ENCODE results near the gene NDUFB3. TPM values are rescaled to one million over a fixed set of nuclear protein-coding genes. Genes with fewer than 3 reads are reported as not detected.

Gene NDUFB3
- total and polyA plus RNA-seq, 4 experiments from 2014 or later = 48.7 to 298 (median 157) TPM

- Mint-ChIP-seq H3K4me1 (peaks cover 1 to 9% (median 4%) of the 10 kb centered on the region in 4 donors), H3K27me3 (no peaks in the 10 kb centered on the region), H3K9me3 (peaks cover 0 to 2% (median 0%) of the 10 kb centered on the region in 8 donors), H3K4me3 (no peak overlapping the region), H3K27ac (no peak overlapping the region), H3K36me3 (peaks cover 0 to 9% of the 10 kb centered on the region in 2 donors)
- no peaks in the 10 kb centered on the region for H3K9me3 ChIP-seq (ENCODE audit: control insufficient read depth in 1 of 2, low read length in 2 of 2)
- no peaks in the 10 kb centered on the region for H3K36me3 ChIP-seq (ENCODE audit: insufficient read depth, low read length)
- POLR2A ChIA-PET (ENCODE audit: partially characterized antibody) = interaction anchor here (0.9 to 1.6 kb wide), 3 partner anchors 9 to 39 kb away, joined by 3 to 10 read pairs (median 3); partner anchors contain the start of gene CFLAR
- intact Hi-C loops (cut with micrococcal nuclease) = no loop called here
- no peaks in the 10 kb centered on the region for H3K27me3 ChIP-seq (ENCODE audit: insufficient read depth, low read length)
- H3K4me1 ChIP-seq (ENCODE audit: insufficient read depth, low read length) = peaks cover 4% of the 10 kb centered on the region
- DNase-seq = no peak
- CTCF ChIA-PET (ENCODE audit: partially characterized antibody) = interaction anchor here (1.0 to 2.3 kb wide), 4 partner anchors 10 to 50 kb away, joined by 3 to 11 read pairs (median 4); no protein-coding TSS in a partner anchor
- H3K4me3 ChIP-seq (ENCODE audit: low read length in 2 of 2) = no peak overlapping the region
- no peak overlapping the region for H3K27ac ChIP-seq (ENCODE audit: low read depth, low read length)
Observed at GRCh38 chr2:201108341-201108740, 36.5 kb downstream of the NDUFB3 start.

DNA sequence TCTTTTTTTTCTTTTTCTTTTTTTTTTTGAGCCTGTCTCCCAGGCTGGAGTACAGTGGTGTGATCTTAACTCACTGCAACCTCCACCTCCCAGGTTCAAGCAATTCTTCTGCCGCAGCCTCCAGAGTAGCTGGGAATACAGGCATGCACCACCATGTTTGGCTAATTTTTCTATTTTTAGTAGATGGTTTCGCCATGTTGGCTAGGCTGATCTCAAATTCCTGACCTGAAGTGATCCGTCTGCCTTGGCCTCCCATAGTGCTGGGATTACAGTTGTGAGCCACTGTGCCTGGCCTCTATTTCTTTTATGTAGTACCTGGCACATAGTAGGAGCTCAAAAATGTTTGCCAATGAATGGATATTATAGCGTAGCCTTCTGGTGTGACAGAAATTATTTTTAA is 37.4 kb downstream of the NDUFB3 start:
- no peak for DNase-seq
- Histone ChIP-seq H3K4me1 (ENCODE audit: insufficient read depth, low read length) (peaks cover 10% of the 10 kb centered on the region), H3K9me3 (ENCODE audit: control insufficient read depth in 1 of 2, low read length in 2 of 2) (no peaks in the 10 kb centered on the region), H3K36me3 (ENCODE audit: insufficient read depth, low read length) (no peaks in the 10 kb centered on the region), H3K27ac (ENCODE audit: low read depth, low read length) (no peak overlapping the region), H3K27me3 (ENCODE audit: insufficient read depth, low read length) (no peaks in the 10 kb centered on the region), H3K4me3 (ENCODE audit: low read length in 2 of 2) (no peak overlapping the region)
- ChIA-PET POLR2A (ENCODE audit: partially characterized antibody) (no interaction called here), CTCF (ENCODE audit: partially characterized antibody) (interaction anchor here (1.8 to 2.3 kb wide), 2 partner anchors 9 to 40 kb away, joined by 4 to 11 read pairs; no protein-coding TSS in a partner anchor)
- Mint-ChIP-seq H3K27me3 (no peaks in the 10 kb centered on the region), H3K9me3 (peaks cover 0 to 2% (median 0%) of the 10 kb centered on the region in 8 donors), H3K4me3 (no peak overlapping the region), H3K4me1 (peaks cover 5 to 13% (median 9%) of the 10 kb centered on the region in 4 donors), H3K27ac (no peak overlapping the region), H3K36me3 (peaks cover 0 to 9% of the 10 kb centered on the region in 2 donors)
- intact Hi-C loops (cut with micrococcal nuclease) = no loop called here

DNA sequence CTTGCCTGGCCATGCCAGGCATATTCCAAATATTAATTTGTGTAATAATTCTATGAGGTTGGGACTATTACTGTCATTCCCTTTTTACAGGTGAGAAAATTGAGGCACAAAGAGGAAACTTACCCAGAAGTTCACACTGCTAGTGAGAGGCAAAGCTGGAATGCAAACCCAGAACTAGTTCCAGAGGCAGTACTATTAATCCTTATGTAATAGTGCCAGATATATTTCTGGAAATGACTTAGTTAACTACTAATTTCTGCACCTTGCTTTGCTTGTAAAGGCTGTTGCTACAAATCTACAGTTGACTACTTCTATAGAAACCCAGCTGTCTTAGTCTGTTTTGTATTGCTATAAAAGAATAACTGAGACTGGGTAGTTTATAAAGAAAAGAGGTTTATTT is 38.8 kb downstream of the NDUFB3 start:
- no peaks in the 10 kb centered on the region for H3K9me3 ChIP-seq (ENCODE audit: control insufficient read depth in 1 of 2, low read length in 2 of 2)
- no peak overlapping the region for H3K27ac ChIP-seq (ENCODE audit: low read depth, low read length)
- Mint-ChIP-seq H3K36me3 (peaks cover 2 to 9% of the 10 kb centered on the region in 2 donors), H3K27ac (no peak overlapping the region), H3K4me1 (peaks cover 15 to 26% (median 21%) of the 10 kb centered on the region in 4 donors), H3K4me3 (no peak overlapping the region), H3K9me3 (peaks cover 0 to 2% (median 0%) of the 10 kb centered on the region in 8 donors), H3K27me3 (no peaks in the 10 kb centered on the region)
- H3K27me3 ChIP-seq (ENCODE audit: insufficient read depth, low read length) = no peaks in the 10 kb centered on the region
- no peak overlapping the region for H3K4me3 ChIP-seq (ENCODE audit: low read length in 2 of 2)
- no peak for DNase-seq
- ChIA-PET CTCF (ENCODE audit: partially characterized antibody) (no interaction called here), POLR2A (ENCODE audit: partially characterized antibody) (interaction anchor here (0.8 to 2.0 kb wide), 2 partner anchors 12 to 19 kb away, joined by 3 to 5 read pairs; no protein-coding TSS in a partner anchor)
- no peaks in the 10 kb centered on the region for H3K36me3 ChIP-seq (ENCODE audit: insufficient read depth, low read length)
- intact Hi-C loops (cut with micrococcal nuclease) = no loop called here
- peaks cover 25% of the 10 kb centered on the region for H3K4me1 ChIP-seq (ENCODE audit: insufficient read depth, low read length)

DNA sequence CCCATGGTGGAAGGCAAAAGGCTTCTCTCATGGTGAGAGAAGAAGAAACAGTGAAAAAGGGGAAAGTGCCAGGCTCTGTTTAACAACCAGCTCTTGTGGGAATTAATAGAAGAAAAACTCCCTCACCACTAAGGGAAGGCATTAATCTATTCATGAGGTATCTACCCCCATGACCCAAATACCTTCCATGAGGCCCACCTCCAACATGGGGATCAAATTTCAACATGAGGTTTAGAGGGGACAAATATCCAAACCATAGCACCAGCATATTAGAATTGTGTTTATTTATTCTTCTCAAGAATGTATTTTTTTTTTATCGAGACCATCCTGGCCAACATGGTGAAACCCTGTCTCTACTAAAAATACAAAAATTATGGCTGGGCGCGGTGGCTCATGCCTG is 39.3 kb downstream of the NDUFB3 start:
- Mint-ChIP-seq H3K9me3 (peaks cover 0 to 2% (median 0%) of the 10 kb centered on the region in 8 donors), H3K4me1 (peaks cover 15 to 31% (median 22%) of the 10 kb centered on the region in 4 donors), H3K27me3 (no peaks in the 10 kb centered on the region), H3K36me3 (peaks cover 4 to 6% of the 10 kb centered on the region in 2 donors), H3K27ac (peak overlapping the region in 1 of 7 donors; percentile 17), H3K4me3 (no peak overlapping the region)
- no peak overlapping the region for H3K27ac ChIP-seq (ENCODE audit: low read depth, low read length)
- POLR2A ChIA-PET (ENCODE audit: partially characterized antibody) = interaction anchor here (0.8 to 2.0 kb wide), 2 partner anchors 11 to 19 kb away, joined by 3 to 5 read pairs; no protein-coding TSS in a partner anchor
- peaks cover 26% of the 10 kb centered on the region for H3K4me1 ChIP-seq (ENCODE audit: insufficient read depth, low read length)
- H3K27me3 ChIP-seq (ENCODE audit: insufficient read depth, low read length) = no peaks in the 10 kb centered on the region
- intact Hi-C loops (cut with micrococcal nuclease) = no loop called here
- H3K36me3 ChIP-seq (ENCODE audit: insufficient read depth, low read length) = no peaks in the 10 kb centered on the region
- CTCF ChIA-PET (ENCODE audit: partially characterized antibody) = interaction anchor here (1.1 kb wide), 1 partner anchor 47 kb away, joined by 4 read pairs; no protein-coding TSS in a partner anchor
- no peaks in the 10 kb centered on the region for H3K9me3 ChIP-seq (ENCODE audit: control insufficient read depth in 1 of 2, low read length in 2 of 2)
- no peak overlapping the region for H3K4me3 ChIP-seq (ENCODE audit: low read length in 2 of 2)
- DNase-seq = no peak

DNA sequence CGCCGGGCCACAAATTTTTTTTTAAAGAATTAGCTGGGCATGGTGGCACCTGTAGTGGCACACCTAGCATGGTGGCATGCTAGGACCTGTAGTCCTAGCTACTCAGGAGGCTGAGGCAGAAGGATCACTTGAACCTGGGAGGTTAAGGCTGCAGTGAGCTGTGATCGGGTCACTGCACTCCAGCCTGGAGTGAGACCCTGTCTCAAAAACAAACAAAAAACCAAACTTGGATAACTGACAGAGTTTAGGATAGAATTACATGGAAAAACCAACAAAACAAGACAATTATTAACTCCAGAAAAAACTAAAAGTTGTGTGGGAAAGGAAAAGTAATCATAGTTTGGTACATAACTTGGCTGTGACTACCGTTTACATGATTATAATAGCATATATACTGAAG is 42.5 kb downstream of the NDUFB3 start:
- H3K9me3 Mint-ChIP-seq = peaks cover 0 to 2% (median 0%) of the 10 kb centered on the region in 8 donors
- H3K4me3 Mint-ChIP-seq = peak overlapping the region in 7 of 8 donors; percentile 91 to 100 (median 99)
- peaks cover 31% of the 10 kb centered on the region for H3K4me1 ChIP-seq (ENCODE audit: insufficient read depth, low read length)
- H3K9me3 ChIP-seq (ENCODE audit: control insufficient read depth in 1 of 2, low read length in 2 of 2) = no peaks in the 10 kb centered on the region
- peaks cover 15 to 58% (median 26%) of the 10 kb centered on the region in 4 donors for H3K4me1 Mint-ChIP-seq
- POLR2A ChIA-PET (ENCODE audit: partially characterized antibody) = interaction anchor here (0.6 to 6.1 kb wide), 9 partner anchors 33 to 260 kb away, joined by 3 to 127 read pairs (median 61); partner anchors contain the start of genes CASP8, CLK1, HYCC2 and NDUFB3
- CTCF ChIA-PET (ENCODE audit: partially characterized antibody) = interaction anchor here (1.0 to 6.4 kb wide), 6 partner anchors 21 to 118 kb away, joined by 3 to 107 read pairs (median 28); partner anchors contain the start of genes HYCC2 and NDUFB3
- peaks cover 6 to 26% of the 10 kb centered on the region in 2 donors for H3K36me3 Mint-ChIP-seq
- H3K36me3 ChIP-seq (ENCODE audit: insufficient read depth, low read length) = no peaks in the 10 kb centered on the region
- intact Hi-C loops (cut with micrococcal nuclease) = no loop called here
- no peak overlapping the region for H3K27ac ChIP-seq (ENCODE audit: low read depth, low read length)
- H3K27ac Mint-ChIP-seq = peak overlapping the region; percentile 75 to 100 (median 98)
- peaks cover 0 to 2% of the 10 kb centered on the region in 2 donors for H3K27me3 Mint-ChIP-seq
- H3K4me3 ChIP-seq (ENCODE audit: low read length in 2 of 2) = no peak overlapping the region
- no peak for DNase-seq
- no peaks in the 10 kb centered on the region for H3K27me3 ChIP-seq (ENCODE audit: insufficient read depth, low read length)

- Mint-ChIP-seq H3K4me3 (peak overlapping the region; percentile 91 to 100 (median 100)), H3K36me3 (peaks cover 9 to 29% of the 10 kb centered on the region in 2 donors), H3K27me3 (peaks cover 0 to 2% of the 10 kb centered on the region in 2 donors), H3K27ac (peak overlapping the region; percentile 75 to 100 (median 99)), H3K9me3 (peaks cover 0 to 2% (median 0%) of the 10 kb centered on the region in 8 donors), H3K4me1 (peaks cover 15 to 61% (median 26%) of the 10 kb centered on the region in 4 donors)
- Histone ChIP-seq H3K36me3 (ENCODE audit: insufficient read depth, low read length) (no peaks in the 10 kb centered on the region), H3K27ac (ENCODE audit: low read depth, low read length) (no peak overlapping the region), H3K27me3 (ENCODE audit: insufficient read depth, low read length) (no peaks in the 10 kb centered on the region), H3K4me1 (ENCODE audit: insufficient read depth, low read length) (peaks cover 31% of the 10 kb centered on the region), H3K9me3 (ENCODE audit: control insufficient read depth in 1 of 2, low read length in 2 of 2) (no peaks in the 10 kb centered on the region), H3K4me3 (ENCODE audit: low read length in 2 of 2) (peak overlapping the region in 1 of 2 donors; percentile 12)
- POLR2A ChIA-PET (ENCODE audit: partially characterized antibody) = interaction anchor here (0.7 to 6.1 kb wide), 13 partner anchors 30 to 304 kb away, joined by 3 to 127 read pairs (median 48); partner anchors contain the start of genes BZW1, CASP10, CASP8 and CLK1
- intact Hi-C loops (cut with micrococcal nuclease) = loop anchor here (5.0 kb wide), 2 partner anchors 62 to 337 kb away; partner anchors contain the start of genes STRADB and TRAK2
- no peak for DNase-seq
- CTCF ChIA-PET (ENCODE audit: partially characterized antibody) = interaction anchor here (1.0 to 6.4 kb wide), 11 partner anchors 16 to 118 kb away, joined by 3 to 107 read pairs (median 5); partner anchors contain the start of genes HYCC2 and NDUFB3
Observed at GRCh38 chr2:201114846-201115245, 43.0 kb downstream of the NDUFB3 start.
